WERI-Rb-1 (cell line): ENCODE measurements around the gene CBLN3.

Source experiments
- DNase-seq: peaks from one replicate; pipeline ENCODE4 v3.0.0-alpha.2; 2020
- H3K27ac ChIP-seq: fragments of 250-450 bp; sonication (Bioruptor Pico); 2 replicates; pipeline ENCODE4 v1.5.1; 2020; ENCODE audit warnings: mild to moderate bottlenecking, moderate library complexity
- H3K27me3 ChIP-seq: fragments of 250-450 bp; sonication (Bioruptor Pico); 2 replicates; pipeline ENCODE4 v1.5.1; 2021; ENCODE audit warnings: mild to moderate bottlenecking, low read depth, moderate library complexity; ENCODE audit not compliant: insufficient read depth, severe bottlenecking
- H3K36me3 ChIP-seq: fragments of 250-450 bp; sonication (Bioruptor Pico); 2 replicates; pipeline ENCODE4 v1.5.1; 2020; ENCODE audit warnings: mild to moderate bottlenecking, moderate library complexity
- H3K4me3 ChIP-seq: 2 replicates; pipeline ENCODE4 v1.5.1; 2011; ENCODE audit warnings: low read depth, mild to moderate bottlenecking, control low read depth, low read length
- H3K9me3 ChIP-seq: fragments of 250-450 bp; sonication (Bioruptor Pico); 2 replicates; pipeline ENCODE4 v1.5.1; 2021; ENCODE audit warnings: mild to moderate bottlenecking, moderate library complexity; ENCODE audit not compliant: severe bottlenecking
- TF ChIP-seq, protein P1 (sequence below): IDR thresholded peaks from 2 replicates; pipeline ENCODE4 v1.5.1; 2011; ENCODE audit warnings: low read depth, mild to moderate bottlenecking, control low read depth, inconsistent platforms, low read length

CBLN3 gene

DNA sequence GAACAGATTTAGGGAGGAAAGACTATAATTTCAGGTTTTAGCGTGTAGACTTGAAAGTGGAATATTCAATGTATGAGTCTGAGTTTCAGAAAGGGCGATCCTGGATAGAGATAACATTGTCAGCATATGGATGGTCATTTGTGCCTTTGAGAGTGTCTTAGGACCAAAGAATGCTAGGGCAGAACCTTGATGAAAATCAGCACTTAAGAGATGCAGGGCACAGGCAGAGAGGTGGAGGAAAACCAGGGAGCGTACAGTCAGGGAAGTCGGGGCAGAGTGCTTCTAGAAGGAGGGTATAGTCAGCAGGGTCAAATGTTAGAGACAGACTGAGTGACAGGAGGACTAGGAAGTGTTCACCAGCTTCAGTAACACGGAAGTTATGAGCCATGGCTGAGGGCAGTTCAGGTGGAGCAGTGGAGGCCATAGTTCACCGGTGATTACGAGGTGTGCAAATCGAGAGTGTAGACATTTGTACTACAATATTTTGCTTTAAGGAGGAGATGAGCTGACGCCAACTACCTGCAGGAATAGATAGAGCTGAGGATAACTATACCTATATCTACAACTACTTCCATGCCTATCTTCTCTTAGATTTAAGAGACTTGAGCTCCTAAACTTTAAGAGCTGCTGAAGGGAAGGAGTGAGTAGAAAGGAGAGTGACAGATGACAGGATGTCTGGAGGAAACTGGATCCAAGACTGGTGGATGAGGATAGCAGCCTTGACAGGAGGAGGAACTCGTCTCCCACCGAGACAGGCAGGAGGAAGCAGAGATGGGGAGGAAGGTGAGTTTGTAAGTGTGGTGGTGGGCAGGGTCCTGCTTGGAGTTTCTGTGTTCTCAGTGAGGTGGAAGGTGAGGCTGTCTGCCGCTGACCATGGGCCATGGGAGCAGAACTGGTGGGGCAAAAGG, 6.5 kb downstream of the CBLN3 start:
- no peaks in the 10 kb centered on the region for H3K9me3 ChIP-seq
- H3K27ac ChIP-seq: no peak overlapping the region
- no peak overlapping the region for H3K4me3 ChIP-seq
- TF ChIP-seq, protein P1, sequence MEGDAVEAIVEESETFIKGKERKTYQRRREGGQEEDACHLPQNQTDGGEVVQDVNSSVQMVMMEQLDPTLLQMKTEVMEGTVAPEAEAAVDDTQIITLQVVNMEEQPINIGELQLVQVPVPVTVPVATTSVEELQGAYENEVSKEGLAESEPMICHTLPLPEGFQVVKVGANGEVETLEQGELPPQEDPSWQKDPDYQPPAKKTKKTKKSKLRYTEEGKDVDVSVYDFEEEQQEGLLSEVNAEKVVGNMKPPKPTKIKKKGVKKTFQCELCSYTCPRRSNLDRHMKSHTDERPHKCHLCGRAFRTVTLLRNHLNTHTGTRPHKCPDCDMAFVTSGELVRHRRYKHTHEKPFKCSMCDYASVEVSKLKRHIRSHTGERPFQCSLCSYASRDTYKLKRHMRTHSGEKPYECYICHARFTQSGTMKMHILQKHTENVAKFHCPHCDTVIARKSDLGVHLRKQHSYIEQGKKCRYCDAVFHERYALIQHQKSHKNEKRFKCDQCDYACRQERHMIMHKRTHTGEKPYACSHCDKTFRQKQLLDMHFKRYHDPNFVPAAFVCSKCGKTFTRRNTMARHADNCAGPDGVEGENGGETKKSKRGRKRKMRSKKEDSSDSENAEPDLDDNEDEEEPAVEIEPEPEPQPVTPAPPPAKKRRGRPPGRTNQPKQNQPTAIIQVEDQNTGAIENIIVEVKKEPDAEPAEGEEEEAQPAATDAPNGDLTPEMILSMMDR: no peak
- no peaks in the 10 kb centered on the region for H3K36me3 ChIP-seq
- no peaks in the 10 kb centered on the region for H3K27me3 ChIP-seq
- no peak for DNase-seq

DNA sequence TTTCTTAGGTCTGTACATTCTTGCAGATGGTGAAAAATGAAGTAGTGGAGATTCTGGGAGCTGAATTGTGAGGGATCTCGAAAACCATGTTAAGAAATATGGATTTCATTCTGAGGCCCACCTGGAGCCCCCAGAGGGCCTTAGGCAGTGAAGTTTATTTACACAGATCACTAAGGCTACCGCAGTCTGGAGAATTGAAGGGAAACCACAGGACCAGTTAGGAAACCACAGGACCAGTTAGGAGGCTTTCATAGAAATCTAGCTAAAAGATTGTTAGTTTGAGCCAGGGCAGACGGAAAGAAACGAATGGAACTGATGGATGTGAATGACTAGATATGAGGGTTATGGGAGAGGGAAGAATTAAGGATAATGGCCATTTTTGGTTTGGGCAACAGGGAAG, 7.2 kb downstream of the CBLN3 start:
- DNase-seq: no peak
- TF ChIP-seq, protein P1: no peak

GRCh38 chr14:24418492-24418873, 11.0 kb downstream of the CBLN3 start:
- Histone ChIP-seq H3K4me3 (no peak overlapping the region), H3K27me3 (no peaks in the 10 kb centered on the region), H3K27ac (no peak overlapping the region), H3K9me3 (no peaks in the 10 kb centered on the region), H3K36me3 (peaks cover 8% of the 10 kb centered on the region)
- TF ChIP-seq, protein P1: no peak
- DNase-seq: no peak

More for the DNA sequence above, 7.2 kb downstream of the CBLN3 start:
- H3K27me3 ChIP-seq: no peaks in the 10 kb centered on the region
- H3K4me3 ChIP-seq: no peak overlapping the region
- H3K27ac ChIP-seq: no peak overlapping the region
- no peaks in the 10 kb centered on the region for H3K36me3 ChIP-seq
- H3K9me3 ChIP-seq: no peaks in the 10 kb centered on the region

DNA sequence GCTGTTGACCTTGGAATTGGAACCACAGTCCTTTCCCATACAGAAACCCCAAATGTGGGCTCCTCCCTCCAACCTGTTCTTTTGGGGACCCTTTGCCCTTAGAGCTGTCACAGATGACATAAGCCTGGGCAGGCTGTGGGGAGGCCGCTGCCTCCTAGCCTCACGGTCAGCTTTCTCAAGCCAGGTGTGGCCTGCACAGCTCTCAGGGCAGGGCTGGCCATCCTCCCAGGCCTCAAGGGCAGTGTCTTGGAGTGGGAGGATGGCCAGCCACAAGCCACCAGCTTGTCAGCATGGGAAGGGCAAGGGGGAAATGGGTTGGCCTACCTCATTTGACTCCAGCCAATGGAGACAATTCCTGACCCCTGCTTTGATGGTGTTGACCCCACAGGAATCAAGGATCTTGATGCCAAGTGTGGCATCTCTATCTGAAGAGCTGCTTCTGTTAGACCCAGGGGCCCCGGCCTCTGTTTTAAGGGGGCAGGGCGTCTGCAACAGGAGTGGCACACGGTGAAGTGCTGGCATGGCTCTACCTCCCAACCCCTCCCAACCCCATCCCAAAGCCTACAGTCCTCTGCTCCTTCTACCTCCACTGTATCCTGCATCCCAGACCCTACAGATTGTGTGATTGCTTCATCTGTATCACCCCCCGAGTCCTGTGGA, 11.5 kb downstream of the CBLN3 start:
- no peak overlapping the region for H3K27ac ChIP-seq
- H3K4me3 ChIP-seq: no peak overlapping the region
- TF ChIP-seq, protein P1: no peak
- peaks cover 9% of the 10 kb centered on the region for H3K36me3 ChIP-seq
- no peak for DNase-seq
- H3K27me3 ChIP-seq: no peaks in the 10 kb centered on the region
- H3K9me3 ChIP-seq: no peaks in the 10 kb centered on the region

DNA sequence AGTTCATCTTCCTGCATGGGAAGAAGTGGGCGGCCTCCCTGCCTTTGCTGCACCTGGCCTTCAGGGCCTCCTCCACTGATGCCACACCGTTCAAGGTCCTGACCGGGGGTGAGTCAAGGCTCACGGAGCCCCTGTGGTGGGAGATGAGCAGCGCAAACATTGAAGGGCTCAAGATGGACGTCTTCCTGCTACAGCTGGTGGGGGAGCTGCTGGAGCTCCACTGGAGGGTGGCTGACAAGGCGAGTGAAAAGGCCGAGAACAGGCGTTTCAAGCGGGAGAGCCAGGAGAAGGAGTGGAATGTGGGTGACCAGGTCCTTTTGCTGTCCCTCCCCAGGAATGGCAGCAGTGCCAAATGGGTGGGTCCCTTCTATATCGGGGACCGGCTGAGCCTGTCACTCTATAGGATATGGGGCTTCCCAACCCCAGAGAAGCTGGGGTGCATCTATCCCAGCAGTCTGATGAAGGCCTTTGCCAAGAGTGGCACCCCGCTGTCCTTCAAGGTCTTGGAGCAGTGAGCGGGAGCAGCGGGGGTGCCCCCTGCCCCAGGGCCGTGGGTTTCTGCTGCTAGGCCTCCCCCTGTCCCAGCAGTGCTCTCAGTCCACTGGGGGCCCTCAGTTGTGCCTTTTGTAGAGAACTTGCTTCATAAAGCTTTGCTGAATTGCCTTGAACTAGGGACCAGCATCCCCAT, 12.4 kb downstream of the CBLN3 start:
- Histone ChIP-seq H3K36me3 (peaks cover 18% of the 10 kb centered on the region), H3K9me3 (no peaks in the 10 kb centered on the region), H3K27ac (no peak overlapping the region), H3K27me3 (no peaks in the 10 kb centered on the region), H3K4me3 (no peak overlapping the region)
- TF ChIP-seq, protein P1: no peak
- no peak for DNase-seq
